Smooth muscle cell (in vitro differentiated cells): ENCODE results near the gene CTSO. TPM values are rescaled to one million over a fixed set of nuclear protein-coding genes. Genes with fewer than 3 reads are reported as not detected.
"Not testable (repeated sequence)": the region's sequence is repeated elsewhere in the genome, so short reads cannot be mapped to it uniquely, and the experiment has no call there.

ENCODE experiments used
- DNase-seq: peaks from one replicate; lab custom pipeline; 2025; ENCODE audit not compliant: unreplicated experiment; lab: John Stamatoyannopoulos, UW
- H2AFZ ChIP-seq: fragments of 200-600 bp; sonication (generic); 2 replicates; pipeline ENCODE4 v1.6.0; 2016; ENCODE audit warnings: antibody characterized with exemption, low read depth, mild to moderate bottlenecking
- H3F3A ChIP-seq: fragments of 200-600 bp; sonication (generic); 2 replicates; pipeline ENCODE4 v1.6.0; 2017; ENCODE audit warnings: antibody characterized with exemption, low read depth
- H3K27ac ChIP-seq: fragments of 200-600 bp; sonication (generic); 2 replicates; pipeline ENCODE4 v1.5.1; 2016; ENCODE audit warnings: low read depth, mild to moderate bottlenecking
- H3K27me3 ChIP-seq: fragments of 200-600 bp; sonication (generic); 2 replicates; pipeline ENCODE4 v1.6.1; 2016; ENCODE audit warnings: low read depth, mild to moderate bottlenecking
- H3K36me3 ChIP-seq: fragments of 200-600 bp; sonication (generic); 2 replicates; pipeline ENCODE4 v1.5.1; 2016; ENCODE audit warnings: low read depth
- H3K4me1 ChIP-seq: fragments of 200-600 bp; sonication (generic); 2 replicates; pipeline ENCODE4 v1.5.1; 2016; ENCODE audit warnings: low read depth
- H3K4me2 ChIP-seq: fragments of 200-600 bp; sonication (generic); 2 replicates; pipeline ENCODE4 v1.6.0; 2016; ENCODE audit warnings: mild to moderate bottlenecking
- H3K4me3 ChIP-seq: fragments of 200-600 bp; sonication (generic); 2 replicates; pipeline ENCODE4 v1.5.1; 2016; ENCODE audit warnings: mild to moderate bottlenecking
- H3K79me2 ChIP-seq: fragments of 200-600 bp; sonication (generic); 2 replicates; pipeline ENCODE4 v1.6.0; 2016; ENCODE audit warnings: low read depth, mild to moderate bottlenecking
- H3K9ac ChIP-seq: fragments of 200-600 bp; sonication (generic); 2 replicates; pipeline ENCODE4 v1.6.0; 2016; ENCODE audit warnings: low read depth
- H3K9me3 ChIP-seq: fragments of 200-600 bp; sonication (generic); replicated peaks from 2 replicates; pipeline ENCODE4 v1.5.1; 2016; ENCODE audit warnings: low read depth
- H4K20me1 ChIP-seq: fragments of 200-600 bp; sonication (generic); 2 replicates; pipeline ENCODE4 v1.6.0; 2016; ENCODE audit warnings: low read depth
- CTCF ChIP-seq: fragments of 200-600 bp; sonication (generic); IDR thresholded peaks from 2 replicates; pipeline ENCODE4 v1.5.1; 2017; ENCODE audit warnings: borderline replicate concordance, mild to moderate bottlenecking, antibody characterized with exemption; ENCODE audit not compliant: insufficient read depth, poor library complexity, severe bottlenecking
- WGBS: methylation state at CpG from one replicate; pipeline ENCODE4 v1.1.7; 2016; ENCODE audit warnings: low lambda C conversion rate; 5-methylcytosine and 5-hydroxymethylcytosine counted together
- polyA plus RNA-seq: library from polyadenylated mRNA; unstranded; fragments of >200 nt; fragmentation: Nextera tagmentation; extraction: Ambion mirVana; gene quantifications from 2 replicates; pipeline ENCODE4 v1.2.1, GENCODE V29; 2016
- total RNA-seq: library from RNA; depleted of rRNA; stranded (reverse); fragments of >200 nt; gene quantifications from 2 replicates; pipeline ENCODE4 v1.2.3, GENCODE V29; 2014

Gene CTSO
- total and polyA plus RNA-seq, 2 experiments from 2014 or later, result 15.4 to 19.2 TPM

- H3K36me3 ChIP-seq, result no peaks in the 10 kb centered on the region
- no peaks in the 10 kb centered on the region for H3K79me2 ChIP-seq
- H3K9ac ChIP-seq, result no peak overlapping the region
- no peak for TF ChIP-seq CTCF
- H3K4me2 ChIP-seq, result no peak overlapping the region
- WGBS, result 100% methylated on average over 1 of the region's 1 CpG
- no peak overlapping the region for H2AFZ ChIP-seq
- no peaks in the 10 kb centered on the region for H4K20me1 ChIP-seq
- H3K27me3 ChIP-seq, result no peaks in the 10 kb centered on the region
- H3K4me1 ChIP-seq, result no peaks in the 10 kb centered on the region
- no peak overlapping the region for H3K27ac ChIP-seq
- no peak for DNase-seq
- H3K9me3 ChIP-seq, result no peaks in the 10 kb centered on the region
- H3F3A ChIP-seq, result no peaks in the 10 kb centered on the region
- H3K4me3 ChIP-seq, result no peak overlapping the region
These were observed 11.8 kb downstream of the CTSO start for GRCh38 chr4:155941820-155942219.

- Histone ChIP-seq H3K27ac (no peak overlapping the region), H3K79me2 (no peaks in the 10 kb centered on the region), H3F3A (no peaks in the 10 kb centered on the region), H3K27me3 (no peaks in the 10 kb centered on the region), H3K4me3 (no peak overlapping the region), H3K4me2 (no peak overlapping the region), H3K36me3 (no peaks in the 10 kb centered on the region), H3K4me1 (no peaks in the 10 kb centered on the region), H3K9me3 (no peaks in the 10 kb centered on the region), H3K9ac (no peak overlapping the region), H2AFZ (no peak overlapping the region), H4K20me1 (no peaks in the 10 kb centered on the region)
- WGBS, result 89% methylated on average over 6 of the region's 6 CpGs
- no peak for TF ChIP-seq CTCF
- DNase-seq, result no peak
These were observed 12.4 kb downstream of the CTSO start for GRCh38 chr4:155941085-155941790.

GRCh38 chr4:155935389-155935986, 18.2 kb downstream of the CTSO start:
- H3K4me2 ChIP-seq, result no peak overlapping the region
- no peaks in the 10 kb centered on the region for H3K36me3 ChIP-seq
- no peak for TF ChIP-seq CTCF
- no peaks in the 10 kb centered on the region for H3K4me1 ChIP-seq
- no peaks in the 10 kb centered on the region for H3K79me2 ChIP-seq
- no peaks in the 10 kb centered on the region for H3F3A ChIP-seq
- H3K4me3 ChIP-seq, result no peak overlapping the region
- peak overlapping the region; percentile 59 for H3K27ac ChIP-seq
- no peak overlapping the region for H3K9ac ChIP-seq
- H4K20me1 ChIP-seq, result no peaks in the 10 kb centered on the region
- 69% methylated on average over 4 of the region's 4 CpGs for WGBS
- no peak for DNase-seq
- peak overlapping the region; percentile 51 for H2AFZ ChIP-seq
- no peaks in the 10 kb centered on the region for H3K27me3 ChIP-seq
- H3K9me3 ChIP-seq, result no peaks in the 10 kb centered on the region

- not testable (repeated sequence) for H3K4me3 ChIP-seq, H3K79me2 ChIP-seq, H3F3A ChIP-seq, H3K9me3 ChIP-seq, H4K20me1 ChIP-seq, H3K27me3 ChIP-seq, H3K4me1 ChIP-seq, H3K27ac ChIP-seq, DNase-seq, H3K9ac ChIP-seq, H3K4me2 ChIP-seq, H3K36me3 ChIP-seq, H2AFZ ChIP-seq
- WGBS, result 98% methylated on average over 4 of the region's 4 CpGs
These were observed 19.0 kb downstream of the CTSO start for GRCh38 chr4:155934634-155935033.
